Tibial nerve (tissue), 4 donors: ENCODE measurements around the gene KAT6B. TPM values are rescaled to one million over a fixed set of nuclear protein-coding genes. Genes with fewer than 3 reads are reported as not detected.

ENCODE experiments used
- DNase-seq, 2 donors: peaks; one replicate each; pipeline ENCODE4 v3.0.0-alpha.2; 2019; ENCODE audit warnings: low spot score in 2 of 2
- H3K27ac ChIP-seq, 4 donors: fragments of 200-600 bp; sonication (generic) in 3 of 4; one replicate each; pipeline ENCODE4 v1.5.1; 2017 to 2019; ENCODE audit warnings: mild to moderate bottlenecking in 1 of 4
- H3K27me3 ChIP-seq, 2 donors: fragments of 200-600 bp; sonication (generic) in 1 of 2; one replicate each; pipeline versions ENCODE4 v1.5.1 to v1.6.0; 2017 to 2019
- H3K36me3 ChIP-seq, 3 donors: fragments of 200-600 bp; sonication (generic); one replicate each; pipeline ENCODE4 v1.5.1; 2018 to 2019
- H3K4me1 ChIP-seq, 4 donors: fragments of 200-600 bp; sonication (generic) in 3 of 4; one replicate each; pipeline ENCODE4 v1.5.1; 2017 to 2019
- H3K4me3 ChIP-seq, 4 donors: fragments of 200-600 bp; sonication (generic) in 3 of 4; one replicate each; pipeline ENCODE4 v1.5.1; 2017 to 2019; ENCODE audit warnings: mild to moderate bottlenecking in 1 of 4, moderate library complexity in 1 of 4
- H3K9me3 ChIP-seq, 4 donors: fragments of 200-600 bp; sonication (generic) in 3 of 4; one replicate each; pipeline ENCODE4 v1.5.1; 2017 to 2019
- EP300 ChIP-seq, 2 donors: sonication (generic); formaldehyde crosslinking; IDR thresholded peaks; one replicate each; pipeline ENCODE4 v1.6.1; 2017; ENCODE audit warnings: antibody characterized with exemption in 2 of 2, mild to moderate bottlenecking in 1 of 2
- POLR2A ChIP-seq, 2 donors: fragments of 450-650 bp; IDR thresholded peaks; one replicate each; pipeline ENCODE4 v1.6.1; 2017; ENCODE audit warnings: antibody characterized with exemption in 2 of 2, mild to moderate bottlenecking in 2 of 2, moderate library complexity in 2 of 2
- WGBS, 2 donors: methylation state at CpG; one replicate each; pipeline ENCODE4 v1.1.5; 2018; 5-methylcytosine and 5-hydroxymethylcytosine counted together
- total RNA-seq, 4 donors: library from RNA; depleted of rRNA; stranded (reverse); fragments of >200 nt; gene quantifications; one replicate each; pipeline ENCODE4 v1.1.0, GENCODE V29; 2016
- TF ChIP-seq, protein P1 (sequence below), 5 experiments: fragments of 200-600 bp in 3 of 5; fragments of 450-650 bp in 2 of 5; sonication (generic) in 3 of 5; IDR thresholded peaks; one replicate each; pipeline ENCODE4 v1.5.1; 2016 to 2019; ENCODE audit warnings: antibody characterized with exemption in 5 of 5, mild to moderate bottlenecking in 3 of 5, moderate library complexity in 2 of 5

Gene KAT6B
- total RNA-seq, 4 donors from 2014 or later = 42.3 to 59.7 (median 45.6) TPM

DNA sequence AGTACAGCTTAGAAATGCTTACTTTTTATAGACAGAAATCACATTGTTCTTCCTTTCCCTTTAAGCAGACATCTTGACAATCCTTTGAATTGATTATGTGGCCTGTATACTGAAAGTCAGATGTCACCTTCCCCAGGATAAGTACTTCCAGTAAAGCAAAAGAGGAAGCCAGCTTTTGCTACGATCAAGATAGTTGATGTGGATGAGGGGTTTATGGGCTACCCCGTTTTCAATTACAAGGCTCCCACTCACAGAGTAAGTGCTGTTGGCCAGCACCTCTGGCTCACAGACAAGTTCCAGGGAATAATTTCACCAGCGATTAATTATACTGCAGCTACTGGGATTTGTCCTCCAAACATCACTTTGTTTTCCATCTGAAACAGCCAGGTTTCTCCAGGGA is 189.9 kb downstream of the KAT6B start:
- Histone ChIP-seq H3K4me1 (peaks cover 0 to 53% (median 8%) of the 10 kb centered on the region in 4 donors), H3K4me3 (no peak overlapping the region), H3K36me3 (peaks cover 0 to 34% (median 4%) of the 10 kb centered on the region in 3 donors), H3K27me3 (no peaks in the 10 kb centered on the region), H3K9me3 (no peaks in the 10 kb centered on the region), H3K27ac (no peak overlapping the region)
- TF ChIP-seq POLR2A (IDR thresholded peaks at IDR 0.05) = no peak
- TF ChIP-seq, protein P1, sequence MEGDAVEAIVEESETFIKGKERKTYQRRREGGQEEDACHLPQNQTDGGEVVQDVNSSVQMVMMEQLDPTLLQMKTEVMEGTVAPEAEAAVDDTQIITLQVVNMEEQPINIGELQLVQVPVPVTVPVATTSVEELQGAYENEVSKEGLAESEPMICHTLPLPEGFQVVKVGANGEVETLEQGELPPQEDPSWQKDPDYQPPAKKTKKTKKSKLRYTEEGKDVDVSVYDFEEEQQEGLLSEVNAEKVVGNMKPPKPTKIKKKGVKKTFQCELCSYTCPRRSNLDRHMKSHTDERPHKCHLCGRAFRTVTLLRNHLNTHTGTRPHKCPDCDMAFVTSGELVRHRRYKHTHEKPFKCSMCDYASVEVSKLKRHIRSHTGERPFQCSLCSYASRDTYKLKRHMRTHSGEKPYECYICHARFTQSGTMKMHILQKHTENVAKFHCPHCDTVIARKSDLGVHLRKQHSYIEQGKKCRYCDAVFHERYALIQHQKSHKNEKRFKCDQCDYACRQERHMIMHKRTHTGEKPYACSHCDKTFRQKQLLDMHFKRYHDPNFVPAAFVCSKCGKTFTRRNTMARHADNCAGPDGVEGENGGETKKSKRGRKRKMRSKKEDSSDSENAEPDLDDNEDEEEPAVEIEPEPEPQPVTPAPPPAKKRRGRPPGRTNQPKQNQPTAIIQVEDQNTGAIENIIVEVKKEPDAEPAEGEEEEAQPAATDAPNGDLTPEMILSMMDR (IDR thresholded peaks at IDR 0.05) = no peak
- TF ChIP-seq EP300 (IDR thresholded peaks at IDR 0.05) = no peak
- WGBS, 2 donors = 22 to 50% methylated on average over 3 of the region's 3 CpGs
- DNase-seq = no peak

DNA sequence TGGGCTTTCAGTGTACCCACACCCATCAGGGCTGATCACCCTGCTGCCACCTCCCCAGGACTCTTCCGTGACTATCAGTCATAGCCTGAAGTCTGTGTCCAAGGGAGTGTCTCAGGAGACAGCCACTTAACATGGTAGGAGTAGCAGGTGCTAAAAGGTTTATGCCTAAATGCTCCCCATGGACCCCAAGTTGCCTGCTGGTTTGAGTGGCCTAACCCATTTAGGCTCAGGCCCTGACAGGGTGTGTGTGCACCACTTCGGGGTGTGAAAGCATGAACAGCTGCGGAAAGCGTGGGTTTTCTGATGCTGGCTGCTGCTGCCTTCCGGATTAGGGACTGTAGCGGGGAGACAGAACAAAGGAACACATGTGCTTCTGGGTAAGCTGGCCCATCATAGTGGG is 191.9 kb downstream of the KAT6B start:
- WGBS, 2 donors = 92 to 97% methylated on average over 6 of the region's 6 CpGs
- peaks cover 0 to 41% (median 4%) of the 10 kb centered on the region in 3 donors for H3K36me3 ChIP-seq
- H3K9me3 ChIP-seq = no peaks in the 10 kb centered on the region
- peaks cover 0 to 49% (median 8%) of the 10 kb centered on the region in 4 donors for H3K4me1 ChIP-seq
- DNase-seq = no peak
- H3K27ac ChIP-seq = no peak overlapping the region
- no peak for TF ChIP-seq POLR2A (IDR thresholded peaks at IDR 0.05)
- no peak for TF ChIP-seq EP300 (IDR thresholded peaks at IDR 0.05)
- TF ChIP-seq, protein P1 (IDR thresholded peaks at IDR 0.05) = no peak
- H3K4me3 ChIP-seq = no peak overlapping the region
- no peaks in the 10 kb centered on the region for H3K27me3 ChIP-seq

DNA sequence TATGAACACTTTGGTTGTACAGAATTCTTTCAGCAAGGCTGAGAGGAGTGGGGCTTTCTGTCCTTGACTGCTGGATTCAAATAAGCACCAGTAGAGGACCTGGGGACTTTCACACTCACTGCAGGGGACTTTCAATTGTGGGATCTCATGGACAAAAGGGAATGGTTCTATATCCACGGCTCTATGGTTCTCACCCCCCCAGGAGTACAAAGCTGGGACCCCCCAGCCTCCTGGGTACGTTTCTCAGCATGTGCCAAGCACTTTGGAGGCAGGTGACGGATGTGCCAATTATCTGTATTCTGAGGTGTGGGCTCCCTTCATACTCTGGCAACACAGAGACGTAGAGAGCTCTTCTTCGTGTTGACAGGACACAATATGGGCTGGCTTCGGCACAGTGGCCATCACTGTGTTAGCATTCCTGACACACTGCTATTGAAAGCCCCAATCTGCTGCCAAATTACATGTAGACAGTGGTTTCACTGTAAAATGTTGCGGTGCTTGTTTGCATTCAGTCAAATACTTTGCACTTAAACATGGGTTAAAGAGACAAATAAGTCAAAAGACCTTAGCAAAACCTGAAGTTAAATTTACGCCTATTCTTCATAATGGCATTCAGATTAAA is 192.4 kb downstream of the KAT6B start:
- TF ChIP-seq, protein P1 (IDR thresholded peaks at IDR 0.05) = no peak
- TF ChIP-seq EP300 (IDR thresholded peaks at IDR 0.05) = no peak
- no peak for TF ChIP-seq POLR2A (IDR thresholded peaks at IDR 0.05)
- 64 to 67% methylated on average over 8 of the region's 8 CpGs for WGBS, 2 donors
- H3K36me3 ChIP-seq = peaks cover 0 to 45% (median 4%) of the 10 kb centered on the region in 3 donors

DNA sequence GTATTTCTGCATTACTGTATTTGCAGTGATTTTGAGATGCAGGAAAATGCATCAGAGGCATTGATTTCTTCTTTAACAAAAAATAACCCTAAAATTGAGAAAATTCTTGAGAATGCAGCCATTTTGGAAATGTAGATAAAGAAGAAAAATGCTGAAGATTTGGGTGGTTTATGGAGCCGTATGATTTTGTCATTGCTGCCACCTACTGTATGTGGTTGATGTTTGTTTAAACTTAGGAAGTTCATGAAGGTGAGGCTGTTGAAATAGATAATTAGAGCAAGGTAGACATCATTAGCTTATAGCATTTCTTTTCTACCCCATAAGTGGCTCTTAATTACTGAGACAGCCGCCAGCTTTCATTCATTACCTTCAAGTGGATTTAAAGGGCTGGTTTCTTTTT is 193.0 kb downstream of the KAT6B start:
- peaks cover 0 to 45% (median 4%) of the 10 kb centered on the region in 3 donors for H3K36me3 ChIP-seq
- no peaks in the 10 kb centered on the region for H3K27me3 ChIP-seq
- no peaks in the 10 kb centered on the region for H3K9me3 ChIP-seq
- peaks cover 0 to 38% (median 6%) of the 10 kb centered on the region in 4 donors for H3K4me1 ChIP-seq
- 20 to 31% methylated on average over 2 of the region's 2 CpGs for WGBS, 2 donors
- H3K27ac ChIP-seq = no peak overlapping the region
- no peak overlapping the region for H3K4me3 ChIP-seq
- TF ChIP-seq POLR2A (IDR thresholded peaks at IDR 0.05) = no peak
- TF ChIP-seq, protein P1 (IDR thresholded peaks at IDR 0.05) = peak; percentile 8 to 38 (median 24)
- no peak for TF ChIP-seq EP300 (IDR thresholded peaks at IDR 0.05)
- DNase-seq = no peak

More for the DNA sequence above, 192.4 kb downstream of the KAT6B start:
- no peaks in the 10 kb centered on the region for H3K27me3 ChIP-seq
- DNase-seq = no peak
- H3K27ac ChIP-seq = no peak overlapping the region
- no peak overlapping the region for H3K4me3 ChIP-seq
- peaks cover 0 to 44% (median 6%) of the 10 kb centered on the region in 4 donors for H3K4me1 ChIP-seq
- H3K9me3 ChIP-seq = no peaks in the 10 kb centered on the region

DNA sequence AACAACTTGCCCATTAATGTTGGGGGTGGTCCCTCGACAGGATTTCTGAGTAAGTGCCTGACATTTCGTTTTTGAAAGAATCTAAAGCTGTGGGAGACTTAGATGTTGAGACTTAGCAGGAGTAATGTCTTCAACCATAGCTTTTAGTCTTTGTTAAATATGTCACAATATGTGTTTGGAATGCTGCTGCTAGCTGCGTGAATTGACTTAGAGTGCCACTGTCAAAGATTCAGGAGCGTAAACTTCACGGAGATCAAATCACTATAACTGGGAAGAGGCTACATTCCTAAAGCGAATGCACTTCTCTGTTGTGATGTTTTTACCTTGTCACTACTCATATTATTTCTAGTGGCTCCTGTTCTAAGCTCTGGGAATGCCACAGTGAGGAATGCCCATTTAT is 193.8 kb downstream of the KAT6B start:
- WGBS, 2 donors = 62 to 63% methylated on average over 6 of the region's 6 CpGs
- Histone ChIP-seq H3K4me1 (peaks cover 0 to 32% (median 5%) of the 10 kb centered on the region in 4 donors), H3K27ac (no peak overlapping the region), H3K4me3 (no peak overlapping the region), H3K27me3 (no peaks in the 10 kb centered on the region), H3K9me3 (no peaks in the 10 kb centered on the region), H3K36me3 (peaks cover 0 to 48% (median 8%) of the 10 kb centered on the region in 3 donors)
- no peak for DNase-seq
- no peak for TF ChIP-seq EP300 (IDR thresholded peaks at IDR 0.05)
- TF ChIP-seq, protein P1 (IDR thresholded peaks at IDR 0.05) = no peak
- no peak for TF ChIP-seq POLR2A (IDR thresholded peaks at IDR 0.05)
